ENCODE data around the gene CEL. TPM values are rescaled to one million over a fixed set of nuclear protein-coding genes. Genes with fewer than 3 reads are reported as not detected.
"Not testable (repeated sequence)": the region's sequence is repeated elsewhere in the genome, so short reads cannot be mapped to it uniquely, and the experiment has no call there.

The CEL gene
- total RNA-seq, 2 donors from 2014 or later, result 0.42 TPM; not detected in 1

GRCh38 chr9:133061019-133061763 is 590 bp upstream of the CEL start:
- H3K9me3 ChIP-seq (ENCODE audit: control insufficient read depth, low read length, poor library complexity, severe bottlenecking); H3K4me3 Mint-ChIP-seq; H3K36me3 Mint-ChIP-seq (ENCODE audit: low read depth); H3K27me3 Mint-ChIP-seq; DNase-seq; H3K27ac Mint-ChIP-seq; ATAC-seq: not testable (repeated sequence)
- H3K4me1 Mint-ChIP-seq, result peaks cover 15% of the 10 kb centered on the region

DNA sequence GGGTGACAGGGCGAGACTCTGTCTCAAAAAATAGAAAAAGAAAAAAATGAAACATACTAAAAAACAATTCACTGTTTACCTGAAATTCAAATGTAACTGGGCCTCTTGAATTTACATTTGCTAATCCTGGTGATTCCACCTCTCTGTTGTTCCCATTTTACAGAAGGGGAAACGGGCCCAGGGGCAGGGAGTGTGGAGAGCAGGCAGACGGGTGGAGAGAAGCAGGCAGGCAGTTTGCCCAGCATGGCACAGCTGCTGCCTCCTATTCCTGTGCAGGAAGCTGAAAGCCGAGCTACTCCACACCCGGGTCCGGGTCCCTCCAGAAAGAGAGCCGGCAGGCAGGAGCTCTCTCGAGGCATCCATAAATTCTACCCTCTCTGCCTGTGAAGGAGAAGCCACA is 788 bp downstream of the CEL start:
- not testable (repeated sequence) for ATAC-seq; DNase-seq; H3K27ac Mint-ChIP-seq; H3K4me3 Mint-ChIP-seq; H3K36me3 Mint-ChIP-seq (ENCODE audit: low read depth); H3K27me3 Mint-ChIP-seq; H3K9me3 ChIP-seq (ENCODE audit: control insufficient read depth, low read length, poor library complexity, severe bottlenecking)
- peaks cover 13% of the 10 kb centered on the region for H3K4me1 Mint-ChIP-seq

DNA sequence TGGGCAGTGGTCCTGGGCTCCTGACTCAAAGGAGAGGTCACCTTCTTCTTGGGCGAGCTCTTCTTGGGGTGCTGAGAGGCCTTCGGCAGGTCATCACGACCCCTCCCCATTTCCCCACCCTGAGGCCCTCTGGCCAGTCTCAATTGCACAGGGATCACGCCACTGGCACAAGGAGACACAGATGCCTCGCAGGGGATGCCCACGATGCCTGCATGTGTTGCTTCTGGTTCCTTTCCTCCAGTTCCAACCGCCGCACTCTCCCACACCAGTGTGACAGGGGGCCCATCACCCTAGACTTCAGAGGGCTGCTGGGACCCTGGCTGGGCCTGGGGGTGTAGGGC is 1.3 kb downstream of the CEL start:
- H3K4me1 Mint-ChIP-seq, result peaks cover 12% of the 10 kb centered on the region
- H3K27me3 Mint-ChIP-seq, result no peaks in the 10 kb centered on the region
- H3K9me3 ChIP-seq (ENCODE audit: control insufficient read depth, low read length, poor library complexity, severe bottlenecking), result no peaks in the 10 kb centered on the region
- no peak overlapping the region for H3K27ac Mint-ChIP-seq
- H3K36me3 Mint-ChIP-seq (ENCODE audit: low read depth), result no peaks in the 10 kb centered on the region
- ATAC-seq (no peak), DNase-seq (no peak)
- H3K4me3 Mint-ChIP-seq, result no peak overlapping the region

- no peak for ATAC-seq
- no peak for DNase-seq
- H3K27me3 Mint-ChIP-seq, result no peaks in the 10 kb centered on the region
- H3K9me3 ChIP-seq (ENCODE audit: control insufficient read depth, low read length, poor library complexity, severe bottlenecking), result no peaks in the 10 kb centered on the region
- H3K36me3 Mint-ChIP-seq (ENCODE audit: low read depth), result no peaks in the 10 kb centered on the region
- H3K4me3 Mint-ChIP-seq, result no peak overlapping the region
- no peak overlapping the region for H3K27ac Mint-ChIP-seq
- H3K4me1 Mint-ChIP-seq, result peaks cover 7% of the 10 kb centered on the region
These were observed 1.9 kb downstream of the CEL start for GRCh38 chr9:133063500-133064231.

DNA sequence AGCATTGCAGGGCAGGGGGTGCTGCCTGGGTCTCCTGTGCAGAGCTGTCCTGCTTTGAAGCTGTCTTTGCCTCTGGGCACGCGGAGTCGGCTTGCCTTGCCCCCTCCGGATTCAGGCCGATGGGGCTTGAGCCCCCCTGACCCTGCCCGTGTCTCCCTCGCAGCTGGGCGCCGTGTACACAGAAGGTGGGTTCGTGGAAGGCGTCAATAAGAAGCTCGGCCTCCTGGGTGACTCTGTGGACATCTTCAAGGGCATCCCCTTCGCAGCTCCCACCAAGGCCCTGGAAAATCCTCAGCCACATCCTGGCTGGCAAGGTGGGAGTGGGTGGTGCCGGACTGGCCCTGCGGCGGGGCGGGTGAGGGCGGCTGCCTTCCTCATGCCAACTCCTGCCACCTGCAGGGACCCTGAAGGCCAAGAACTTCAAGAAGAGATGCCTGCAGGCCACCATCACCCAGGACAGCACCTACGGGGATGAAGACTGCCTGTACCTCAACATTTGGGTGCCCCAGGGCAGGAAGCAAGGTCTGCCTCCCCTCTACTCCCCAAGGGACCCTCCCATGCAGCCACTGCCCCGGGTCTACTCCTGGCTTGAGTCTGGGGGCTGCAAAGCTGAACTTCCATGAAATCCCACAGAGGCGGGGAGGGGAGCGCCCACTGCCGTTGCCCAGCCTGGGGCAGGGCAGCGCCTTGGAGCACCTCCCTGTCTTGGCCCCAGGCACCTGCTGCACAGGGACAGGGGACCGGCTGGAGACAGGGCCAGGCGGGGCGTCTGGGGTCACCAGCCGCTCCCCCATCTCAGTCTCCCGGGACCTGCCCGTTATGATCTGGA is 2.7 kb downstream of the CEL start:
- ATAC-seq (no peak), DNase-seq (no peak)
- H3K4me1 Mint-ChIP-seq, result peaks cover 2% of the 10 kb centered on the region
- no peaks in the 10 kb centered on the region for H3K9me3 ChIP-seq (ENCODE audit: control insufficient read depth, low read length, poor library complexity, severe bottlenecking)
- H3K27me3 Mint-ChIP-seq, result no peaks in the 10 kb centered on the region
- H3K36me3 Mint-ChIP-seq (ENCODE audit: low read depth), result no peaks in the 10 kb centered on the region
- no peak overlapping the region for H3K27ac Mint-ChIP-seq
- no peak overlapping the region for H3K4me3 Mint-ChIP-seq

- Mint-ChIP-seq H3K4me1 (peaks cover 2% of the 10 kb centered on the region), H3K27ac (no peak overlapping the region), H3K36me3 (ENCODE audit: low read depth) (no peaks in the 10 kb centered on the region), H3K27me3 (no peaks in the 10 kb centered on the region), H3K4me3 (no peak overlapping the region)
- DNase-seq, result no peak
- no peak for ATAC-seq
- H3K9me3 ChIP-seq (ENCODE audit: control insufficient read depth, low read length, poor library complexity, severe bottlenecking), result no peaks in the 10 kb centered on the region
These were observed 3.2 kb downstream of the CEL start for GRCh38 chr9:133065070-133065388.

GRCh38 chr9:133066181-133066983 is 4.6 kb downstream of the CEL start:
- H3K27me3 Mint-ChIP-seq, result no peaks in the 10 kb centered on the region
- no peaks in the 10 kb centered on the region for H3K36me3 Mint-ChIP-seq (ENCODE audit: low read depth)
- H3K4me1 Mint-ChIP-seq, result no peaks in the 10 kb centered on the region
- no peaks in the 10 kb centered on the region for H3K9me3 ChIP-seq (ENCODE audit: control insufficient read depth, low read length, poor library complexity, severe bottlenecking)
- ATAC-seq (no peak), DNase-seq (no peak)
- H3K4me3 Mint-ChIP-seq, result no peak overlapping the region
- no peak overlapping the region for H3K27ac Mint-ChIP-seq

- no peak overlapping the region for H3K27ac Mint-ChIP-seq
- no peak overlapping the region for H3K4me3 Mint-ChIP-seq
- no peaks in the 10 kb centered on the region for H3K27me3 Mint-ChIP-seq
- DNase-seq, result no peak
- ATAC-seq, result no peak
- H3K9me3 ChIP-seq (ENCODE audit: control insufficient read depth, low read length, poor library complexity, severe bottlenecking), result no peaks in the 10 kb centered on the region
- H3K4me1 Mint-ChIP-seq, result no peaks in the 10 kb centered on the region
- H3K36me3 Mint-ChIP-seq (ENCODE audit: low read depth), result no peaks in the 10 kb centered on the region
These were observed 5.2 kb downstream of the CEL start for GRCh38 chr9:133067006-133067405.

- H3K9me3 ChIP-seq (ENCODE audit: control insufficient read depth, low read length, poor library complexity, severe bottlenecking), result no peaks in the 10 kb centered on the region
- Mint-ChIP-seq H3K4me1 (no peaks in the 10 kb centered on the region), H3K27me3 (no peaks in the 10 kb centered on the region), H3K27ac (no peak overlapping the region), H3K4me3 (no peak overlapping the region), H3K36me3 (ENCODE audit: low read depth) (no peaks in the 10 kb centered on the region)
- no peak for DNase-seq
- no peak for ATAC-seq
These were observed 6.0 kb downstream of the CEL start for GRCh38 chr9:133067813-133068212.

DNA sequence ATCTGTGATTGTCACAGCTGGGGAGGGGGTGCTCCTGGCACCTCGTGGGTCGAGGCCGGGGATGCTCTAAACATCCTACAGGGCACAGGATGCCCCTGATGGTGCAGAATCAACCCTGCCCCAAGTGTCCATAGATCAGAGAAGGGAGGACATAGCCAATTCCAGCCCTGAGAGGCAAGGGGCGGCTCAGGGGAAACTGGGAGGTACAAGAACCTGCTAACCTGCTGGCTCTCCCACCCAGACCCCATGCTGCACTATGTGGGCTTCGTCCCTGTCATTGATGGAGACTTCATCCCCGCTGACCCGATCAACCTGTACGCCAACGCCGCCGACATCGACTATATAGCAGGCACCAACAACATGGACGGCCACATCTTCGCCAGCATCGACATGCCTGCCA is 6.7 kb downstream of the CEL start:
- not testable (repeated sequence) for H3K9me3 ChIP-seq (ENCODE audit: control insufficient read depth, low read length, poor library complexity, severe bottlenecking); H3K27me3 Mint-ChIP-seq; H3K4me3 Mint-ChIP-seq; H3K36me3 Mint-ChIP-seq (ENCODE audit: low read depth); DNase-seq; H3K4me1 Mint-ChIP-seq; ATAC-seq; H3K27ac Mint-ChIP-seq

- H3K27me3 Mint-ChIP-seq; H3K4me3 Mint-ChIP-seq; H3K4me1 Mint-ChIP-seq; H3K9me3 ChIP-seq (ENCODE audit: control insufficient read depth, low read length, poor library complexity, severe bottlenecking); H3K27ac Mint-ChIP-seq; ATAC-seq; H3K36me3 Mint-ChIP-seq (ENCODE audit: low read depth); DNase-seq: not testable (repeated sequence)
These were observed 8.8 kb downstream of the CEL start for GRCh38 chr9:133070500-133070961.

DNA sequence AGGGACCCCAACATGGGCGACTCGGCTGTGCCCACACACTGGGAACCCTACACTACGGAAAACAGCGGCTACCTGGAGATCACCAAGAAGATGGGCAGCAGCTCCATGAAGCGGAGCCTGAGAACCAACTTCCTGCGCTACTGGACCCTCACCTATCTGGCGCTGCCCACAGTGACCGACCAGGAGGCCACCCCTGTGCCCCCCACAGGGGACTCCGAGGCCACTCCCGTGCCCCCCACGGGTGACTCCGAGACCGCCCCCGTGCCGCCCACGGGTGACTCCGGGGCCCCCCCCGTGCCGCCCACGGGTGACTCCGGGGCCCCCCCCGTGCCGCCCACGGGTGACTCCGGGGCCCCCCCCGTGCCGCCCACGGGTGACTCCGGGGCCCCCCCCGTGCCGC is 9.2 kb downstream of the CEL start:
- H3K4me1 Mint-ChIP-seq; H3K4me3 Mint-ChIP-seq; H3K27ac Mint-ChIP-seq; DNase-seq; H3K9me3 ChIP-seq (ENCODE audit: control insufficient read depth, low read length, poor library complexity, severe bottlenecking); H3K27me3 Mint-ChIP-seq; ATAC-seq; H3K36me3 Mint-ChIP-seq (ENCODE audit: low read depth): not testable (repeated sequence)
